Activated CD8-positive, alpha-beta memory T cell treated with anti-CD3 and anti-CD28 coated beads, Interleukin-2, amount 50 U/mL, for 24 hours (primary cell): Measurements from ENCODE around the gene RTEL1.

Source experiments
- DNase-seq: peaks from one replicate; pipeline ENCODE4 v3.0.0-alpha.2; 2020; ENCODE audit errors: extremely low read depth

The RTEL1 gene

GRCh38 chr20:63700199-63701050, 42.3 kb downstream of the RTEL1 start:
- no peak for DNase-seq

GRCh38 chr20:63701051-63701328, 42.9 kb downstream of the RTEL1 start:
- no peak for DNase-seq

GRCh38 chr20:63701329-63702035, 43.4 kb downstream of the RTEL1 start:
- no peak for DNase-seq

GRCh38 chr20:63702036-63702665, 44.0 kb downstream of the RTEL1 start:
- no peak for DNase-seq

GRCh38 chr20:63702751-63703470, 44.8 kb downstream of the RTEL1 start:
- DNase-seq: no peak

GRCh38 chr20:63703471-63703975, 45.4 kb downstream of the RTEL1 start:
- no peak for DNase-seq

GRCh38 chr20:63703976-63704748, 46.0 kb downstream of the RTEL1 start:
- no peak for DNase-seq

GRCh38 chr20:63704749-63705117, 46.6 kb downstream of the RTEL1 start:
- DNase-seq: no peak

GRCh38 chr20:63705232-63706026, 47.3 kb downstream of the RTEL1 start:
- no peak for DNase-seq

GRCh38 chr20:63706027-63706695, 48.0 kb downstream of the RTEL1 start:
- DNase-seq: no peak

- DNase-seq: no peak
These were observed 48.9 kb downstream of the RTEL1 start for GRCh38 chr20:63706852-63707557.

- peak; percentile 54 for DNase-seq
These were observed 49.6 kb downstream of the RTEL1 start, which contains the start of the genes ARFRP1 and ZGPAT for GRCh38 chr20:63707558-63708300. TSS of gene ARFRP1 (minus strand) at chr20:63707976. CDS start at chr20:63707091, 885 bp downstream. TSS of gene ZGPAT (plus strand) at chr20:63708039. CDS start at chr20:63708581, 542 bp downstream.

- no peak for DNase-seq
These were observed 50.4 kb downstream of the RTEL1 start for GRCh38 chr20:63708301-63709148.

- no peak for DNase-seq
These were observed 51.0 kb downstream of the RTEL1 start for GRCh38 chr20:63709149-63709527.

GRCh38 chr20:63711085-63711645, 53.1 kb downstream of the RTEL1 start:
- DNase-seq: no peak

- DNase-seq: no peak
These were observed 54.1 kb downstream of the RTEL1 start for GRCh38 chr20:63712191-63712590.

GRCh38 chr20:63714858-63715257, 56.7 kb downstream of the RTEL1 start:
- no peak for DNase-seq
